Anterior cingulate cortex (tissue), 58 donors: ENCODE data around the gene FAM107A.

Source experiments
- DNase-seq, 58 donors: peaks; one replicate each; lab custom pipeline; 2025; lab: John Stamatoyannopoulos, UW

Gene FAM107A

DNA sequence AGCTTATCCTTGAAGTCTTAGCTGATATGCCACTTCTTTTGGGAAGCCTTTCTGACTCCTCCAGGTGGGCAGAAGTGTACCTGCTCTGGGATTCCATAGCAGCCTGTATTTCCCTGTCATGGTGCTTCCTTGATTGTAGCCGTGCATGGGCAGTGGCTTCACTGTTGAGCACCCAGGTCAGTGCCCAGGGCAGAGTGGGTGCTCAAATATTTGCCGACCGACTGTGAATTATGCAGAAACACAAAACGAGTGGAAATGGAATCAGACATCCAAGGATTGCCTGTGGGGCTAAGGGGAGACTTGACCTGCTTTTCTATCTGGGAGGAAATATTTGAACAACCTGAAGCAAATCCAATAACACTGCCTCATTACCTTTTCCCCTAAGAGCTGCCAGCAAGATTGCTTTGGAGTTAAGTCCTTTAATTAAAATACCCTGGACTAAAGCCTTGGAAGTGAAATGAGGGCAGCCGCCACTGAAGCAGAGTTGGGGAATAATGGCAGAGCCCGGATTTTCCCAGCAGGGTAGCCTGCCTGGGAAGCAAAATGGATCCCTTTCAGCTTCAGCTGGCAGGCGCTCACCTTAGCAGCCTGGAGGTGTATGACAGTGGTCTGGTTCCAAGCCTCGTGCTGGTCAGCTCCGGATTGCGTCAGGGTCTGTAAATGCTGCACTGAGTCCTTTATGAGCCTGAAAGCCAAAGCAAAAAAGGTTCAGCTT, 55.1 kb downstream of the FAM107A start:
- DNase-seq: peak in 51 of 58 donors; percentile 9 to 93 (median 58)

DNA sequence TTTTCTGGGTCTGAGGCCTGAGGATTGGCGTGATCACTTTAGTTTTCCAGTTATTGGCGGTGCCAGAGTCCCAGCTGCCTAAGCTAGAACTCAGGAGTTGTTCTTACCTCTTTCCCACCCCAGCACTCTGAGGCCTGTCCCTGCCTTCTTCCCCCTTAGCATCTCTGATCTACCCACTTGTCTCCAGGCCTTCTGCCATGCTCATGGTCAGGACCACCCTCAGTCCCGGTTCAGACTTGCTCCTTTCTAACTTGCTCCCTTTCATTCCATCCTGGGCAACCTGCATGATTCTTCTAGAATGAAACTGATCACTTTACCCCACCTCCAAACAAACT, 55.9 kb downstream of the FAM107A start:
- no peak for DNase-seq

DNA sequence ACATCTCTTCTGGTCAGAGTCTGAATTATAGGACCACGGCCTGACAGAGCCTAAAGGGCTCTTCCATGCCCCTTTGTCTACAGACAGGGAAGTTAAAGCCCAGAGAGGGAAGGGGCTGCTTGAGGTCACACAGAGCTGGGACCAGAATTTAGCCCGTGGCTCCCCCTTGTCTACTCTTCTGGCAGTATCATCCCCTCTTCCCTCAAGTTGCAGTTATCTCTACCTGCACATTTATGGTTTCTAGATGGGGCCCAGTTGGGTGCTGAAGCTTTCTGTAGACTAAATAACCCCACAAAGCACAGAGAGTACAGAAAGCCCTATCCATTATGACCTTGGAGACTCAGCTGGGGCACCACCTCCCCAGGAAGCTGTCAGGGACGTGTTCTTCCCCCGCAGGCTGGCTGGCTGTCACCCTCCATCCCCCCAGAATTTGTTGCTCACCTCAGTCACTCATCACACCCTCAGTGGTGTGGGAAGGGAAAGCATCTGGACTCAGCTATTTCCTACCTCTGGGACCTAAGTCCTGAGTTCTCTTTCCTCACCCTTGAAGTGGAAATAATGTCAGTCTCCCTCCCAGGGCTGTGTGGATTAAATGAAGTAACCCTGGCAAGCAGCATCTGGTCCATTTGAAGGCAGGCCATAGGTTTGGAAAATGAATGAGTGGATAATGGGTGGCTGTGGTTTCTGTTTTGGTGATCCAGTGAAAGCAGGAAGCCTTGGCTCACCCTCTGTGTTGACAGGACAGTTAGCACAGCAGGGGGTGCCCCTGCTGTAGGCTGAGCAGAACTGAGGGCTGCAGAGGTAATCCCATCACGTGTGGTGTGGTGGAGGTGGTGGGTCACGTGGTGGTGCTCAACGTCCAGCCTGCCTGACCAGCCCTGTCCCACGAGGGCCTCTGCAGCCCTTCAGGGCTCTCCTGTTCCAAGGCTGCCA, 56.5 kb downstream of the FAM107A start:
- no peak for DNase-seq

DNA sequence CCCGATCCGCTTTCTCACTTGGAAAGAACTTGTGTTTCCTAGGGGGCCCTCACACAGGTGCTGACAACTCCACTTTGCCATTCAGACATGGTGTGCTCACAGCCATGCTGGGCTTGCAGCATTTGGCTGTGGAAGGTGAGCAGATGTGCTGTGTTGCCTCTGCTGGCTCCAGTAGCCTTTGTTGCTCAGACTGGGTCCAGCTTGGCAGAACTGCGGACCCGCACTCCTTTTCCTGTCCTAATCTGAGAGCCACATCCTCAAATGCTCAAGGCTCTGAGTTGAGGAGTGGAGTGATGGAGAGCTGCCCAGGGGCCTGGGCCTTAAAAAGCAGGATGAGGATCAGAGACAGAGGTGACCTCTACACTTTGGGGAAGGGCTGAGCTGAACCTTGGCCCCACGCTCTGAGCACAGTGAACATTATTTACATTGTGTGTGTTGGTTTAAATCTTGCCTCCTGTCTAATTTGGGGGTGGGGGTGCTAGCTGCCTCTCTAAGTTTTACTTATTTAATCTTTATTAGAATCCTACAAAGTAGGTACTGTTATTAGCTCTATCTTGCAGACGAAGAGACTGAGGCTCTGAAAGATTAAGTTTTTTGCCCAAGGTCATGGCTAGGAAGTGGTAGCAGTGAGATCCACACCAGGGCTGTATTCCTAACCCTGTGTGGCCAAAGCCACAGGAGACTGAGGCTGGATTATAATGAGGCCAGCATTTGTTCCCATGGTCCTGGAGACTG, 57.4 kb downstream of the FAM107A start:
- no peak for DNase-seq

DNA sequence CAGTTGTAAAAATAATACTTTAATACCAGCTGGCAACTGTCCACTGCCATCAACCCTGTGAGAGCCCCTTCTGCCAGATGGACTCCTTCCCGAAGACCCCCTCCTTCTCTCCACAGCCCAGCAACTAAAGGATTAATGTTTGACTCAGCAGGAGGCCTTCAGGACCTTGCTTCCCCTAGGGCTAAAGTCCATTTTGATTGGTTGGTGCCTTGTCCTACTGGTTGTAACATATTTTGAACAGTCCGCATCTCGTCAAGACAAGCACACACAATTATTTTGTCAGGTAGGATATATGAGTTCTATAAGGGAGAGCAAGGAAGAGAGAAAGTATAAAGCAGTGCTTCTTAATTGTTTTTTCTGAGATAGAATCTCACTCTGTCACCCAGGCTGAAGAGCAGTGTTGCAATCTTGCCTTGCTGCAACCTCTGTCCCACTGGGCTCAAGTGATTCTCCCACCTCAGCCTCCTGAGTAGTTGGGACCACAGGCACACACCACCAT, 58.9 kb downstream of the FAM107A start:
- no peak for DNase-seq

DNA sequence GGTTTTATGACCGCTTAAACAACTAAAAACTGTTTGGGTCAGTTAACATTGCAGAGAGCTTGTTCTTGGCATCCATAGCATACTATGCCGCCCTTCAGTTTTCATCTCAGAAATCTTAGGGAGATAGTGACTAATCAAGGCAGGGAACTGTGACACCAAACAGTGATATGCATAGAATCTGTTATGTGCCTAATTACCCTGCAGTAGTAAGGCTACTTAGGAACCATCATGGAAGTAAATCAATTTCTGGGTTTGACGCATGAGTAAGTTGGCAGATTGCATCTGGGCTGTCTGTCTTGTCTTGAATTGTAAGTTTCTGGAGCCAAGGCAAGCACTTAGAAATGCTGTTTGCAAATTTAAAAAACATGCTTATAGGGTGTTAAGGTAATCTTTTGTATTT, 62.8 kb downstream of the FAM107A start:
- DNase-seq: no peak
